Measurements from ENCODE around the gene KIRREL3.

Gene KIRREL3

DNA sequence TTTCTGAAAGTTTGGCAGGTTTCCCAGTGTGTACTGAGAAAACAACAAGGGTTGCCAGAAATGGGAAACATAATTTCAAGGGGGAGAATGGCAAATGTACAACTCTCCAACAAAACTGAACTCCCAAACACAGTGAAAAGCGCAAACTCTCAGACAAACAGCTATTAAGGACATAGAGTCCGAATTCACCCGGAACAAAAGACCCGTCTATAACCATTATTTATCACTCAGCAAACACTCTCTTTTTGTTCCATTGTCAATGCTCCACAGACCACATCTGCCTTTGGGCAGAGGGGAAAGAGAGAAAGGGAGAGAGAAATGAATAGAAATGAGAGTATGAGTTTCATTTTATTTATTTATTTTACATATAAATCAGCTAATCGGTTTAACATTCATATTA is 21.7 kb downstream of the KIRREL3 start:
- H3K27ac ChIP-seq: no peak overlapping the region
- H4K20me1 ChIP-seq (ENCODE audit: insufficient read depth): no peaks in the 10 kb centered on the region
- H2AFZ ChIP-seq (ENCODE audit: low read depth): no peak overlapping the region
- no peak overlapping the region for H3K4me3 ChIP-seq (IDR thresholded peaks at IDR 0.05; ENCODE audit: insufficient read depth, low read depth, low read length)
- no peak overlapping the region for H3K4me2 ChIP-seq
- no peak overlapping the region for H3K9ac ChIP-seq
- H3K36me3 ChIP-seq (ENCODE audit: insufficient read depth): no peaks in the 10 kb centered on the region
- no peaks in the 10 kb centered on the region for H3K4me1 ChIP-seq (ENCODE audit: low read depth, poor library complexity, severe bottlenecking)
- TF ChIP-seq, protein P1, sequence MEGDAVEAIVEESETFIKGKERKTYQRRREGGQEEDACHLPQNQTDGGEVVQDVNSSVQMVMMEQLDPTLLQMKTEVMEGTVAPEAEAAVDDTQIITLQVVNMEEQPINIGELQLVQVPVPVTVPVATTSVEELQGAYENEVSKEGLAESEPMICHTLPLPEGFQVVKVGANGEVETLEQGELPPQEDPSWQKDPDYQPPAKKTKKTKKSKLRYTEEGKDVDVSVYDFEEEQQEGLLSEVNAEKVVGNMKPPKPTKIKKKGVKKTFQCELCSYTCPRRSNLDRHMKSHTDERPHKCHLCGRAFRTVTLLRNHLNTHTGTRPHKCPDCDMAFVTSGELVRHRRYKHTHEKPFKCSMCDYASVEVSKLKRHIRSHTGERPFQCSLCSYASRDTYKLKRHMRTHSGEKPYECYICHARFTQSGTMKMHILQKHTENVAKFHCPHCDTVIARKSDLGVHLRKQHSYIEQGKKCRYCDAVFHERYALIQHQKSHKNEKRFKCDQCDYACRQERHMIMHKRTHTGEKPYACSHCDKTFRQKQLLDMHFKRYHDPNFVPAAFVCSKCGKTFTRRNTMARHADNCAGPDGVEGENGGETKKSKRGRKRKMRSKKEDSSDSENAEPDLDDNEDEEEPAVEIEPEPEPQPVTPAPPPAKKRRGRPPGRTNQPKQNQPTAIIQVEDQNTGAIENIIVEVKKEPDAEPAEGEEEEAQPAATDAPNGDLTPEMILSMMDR (conservative IDR thresholded peaks at IDR 0.05; ENCODE audit: low read depth, low read length): no peak
- no peaks in the 10 kb centered on the region for H3K27me3 ChIP-seq (ENCODE audit: insufficient read depth, low read depth)
- no peaks in the 10 kb centered on the region for H3K79me2 ChIP-seq (ENCODE audit: insufficient read depth, low read depth)

GRCh38 chr11:126978165-126978564 is 22.4 kb downstream of the KIRREL3 start:
- H2AFZ ChIP-seq (ENCODE audit: low read depth): no peak overlapping the region
- no peaks in the 10 kb centered on the region for H3K4me1 ChIP-seq (ENCODE audit: low read depth, poor library complexity, severe bottlenecking)
- H3K36me3 ChIP-seq (ENCODE audit: insufficient read depth): no peaks in the 10 kb centered on the region
- no peaks in the 10 kb centered on the region for H4K20me1 ChIP-seq (ENCODE audit: insufficient read depth)
- H3K79me2 ChIP-seq (ENCODE audit: insufficient read depth, low read depth): no peaks in the 10 kb centered on the region
- no peak overlapping the region for H3K27ac ChIP-seq
- no peak overlapping the region for H3K4me2 ChIP-seq
- TF ChIP-seq, protein P1 (conservative IDR thresholded peaks at IDR 0.05; ENCODE audit: low read depth, low read length): no peak
- no peak overlapping the region for H3K4me3 ChIP-seq (IDR thresholded peaks at IDR 0.05; ENCODE audit: insufficient read depth, low read depth, low read length)
- no peaks in the 10 kb centered on the region for H3K27me3 ChIP-seq (ENCODE audit: insufficient read depth, low read depth)
- H3K9ac ChIP-seq: no peak overlapping the region

DNA sequence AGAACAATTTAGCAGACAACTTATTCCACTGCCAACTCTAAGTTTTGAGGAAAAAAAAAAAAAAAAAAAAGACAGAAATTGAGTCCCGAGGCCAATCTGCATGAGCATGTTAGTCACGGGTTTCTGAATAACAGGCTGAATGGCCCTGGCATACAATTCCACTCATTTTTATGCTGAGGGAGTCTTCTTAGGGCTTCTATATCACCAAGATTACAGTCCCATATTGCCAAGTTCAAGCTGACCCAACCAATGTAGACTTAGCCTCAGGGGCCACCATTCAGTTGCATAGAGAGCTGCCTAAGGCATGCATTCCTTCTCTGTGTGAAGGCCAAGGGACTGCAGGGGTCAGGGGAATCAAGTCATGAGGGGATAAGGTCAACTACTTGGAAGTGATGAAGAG is 27.5 kb downstream of the KIRREL3 start:
- Histone ChIP-seq H3K79me2 (ENCODE audit: insufficient read depth, low read depth) (no peaks in the 10 kb centered on the region), H3K4me2 (no peak overlapping the region), H3K36me3 (ENCODE audit: insufficient read depth) (no peaks in the 10 kb centered on the region), H2AFZ (ENCODE audit: low read depth) (no peak overlapping the region), H3K27ac (no peak overlapping the region), H3K4me3 (IDR thresholded peaks at IDR 0.05; ENCODE audit: insufficient read depth, low read depth, low read length) (no peak overlapping the region), H3K4me1 (ENCODE audit: low read depth, poor library complexity, severe bottlenecking) (no peaks in the 10 kb centered on the region), H3K9ac (no peak overlapping the region), H3K27me3 (ENCODE audit: insufficient read depth, low read depth) (no peaks in the 10 kb centered on the region), H4K20me1 (ENCODE audit: insufficient read depth) (no peaks in the 10 kb centered on the region)
- TF ChIP-seq, protein P1 (conservative IDR thresholded peaks at IDR 0.05; ENCODE audit: low read depth, low read length): no peak

DNA sequence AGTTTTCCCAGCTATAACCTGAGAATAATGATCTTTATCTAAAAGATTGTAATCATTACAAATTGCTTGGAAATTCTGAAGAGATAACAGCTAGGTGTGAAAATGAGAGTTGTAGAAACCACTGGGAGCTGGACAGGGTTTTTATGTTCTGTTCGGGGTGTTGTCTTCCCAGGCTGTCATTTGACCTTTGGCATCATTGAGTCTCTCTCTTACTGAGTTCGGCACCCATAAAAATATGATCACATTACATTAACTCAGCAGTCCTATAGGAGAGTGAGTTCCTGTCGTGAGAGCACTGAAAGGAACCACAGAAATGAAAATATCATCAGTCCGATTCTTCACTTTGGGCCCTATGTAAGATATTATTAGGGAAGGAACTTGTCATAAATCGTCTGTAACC is 29.3 kb downstream of the KIRREL3 start:
- Histone ChIP-seq H3K79me2 (ENCODE audit: insufficient read depth, low read depth) (no peaks in the 10 kb centered on the region), H3K4me1 (ENCODE audit: low read depth, poor library complexity, severe bottlenecking) (no peaks in the 10 kb centered on the region), H3K4me2 (no peak overlapping the region), H3K27me3 (ENCODE audit: insufficient read depth, low read depth) (no peaks in the 10 kb centered on the region), H3K36me3 (ENCODE audit: insufficient read depth) (no peaks in the 10 kb centered on the region), H3K27ac (no peak overlapping the region), H4K20me1 (ENCODE audit: insufficient read depth) (no peaks in the 10 kb centered on the region), H3K9ac (no peak overlapping the region), H2AFZ (ENCODE audit: low read depth) (no peak overlapping the region), H3K4me3 (IDR thresholded peaks at IDR 0.05; ENCODE audit: insufficient read depth, low read depth, low read length) (no peak overlapping the region)
- TF ChIP-seq, protein P1 (conservative IDR thresholded peaks at IDR 0.05; ENCODE audit: low read depth, low read length): no peak
